SU-DHL-6 (cell line): ENCODE data around the gene MYL10.

Source experiments
- H2AFZ ChIP-seq: fragments of 200-600 bp; sonication (generic); 2 replicates; pipeline ENCODE4 v1.6.1; 2014; ENCODE audit warnings: low read depth, mild to moderate bottlenecking, moderate library complexity, mixed read lengths, antibody characterized with exemption, low read length; ENCODE audit not compliant: severe bottlenecking
- H3F3A ChIP-seq: fragments of 200-600 bp; shearing (Covaris generic); 2 replicates; pipeline ENCODE4 v1.6.0; 2016; ENCODE audit warnings: antibody characterized with exemption, mild to moderate bottlenecking; ENCODE audit not compliant: insufficient read depth
- H3K27ac ChIP-seq: fragments of 200-600 bp; sonication (generic); 2 replicates; pipeline ENCODE4 v1.5.1; 2016; ENCODE audit warnings: low read depth, mild to moderate bottlenecking, low read length, moderate library complexity, mixed read lengths
- H3K27me3 ChIP-seq: fragments of 200-600 bp; sonication (generic), shearing (Covaris generic); 2 replicates; pipeline ENCODE4 v1.6.0; 2014; ENCODE audit warnings: mild to moderate bottlenecking, low read length
- H3K36me3 ChIP-seq: fragments of 200-600 bp; sonication (generic); 2 replicates; pipeline ENCODE4 v1.6.1; 2014; ENCODE audit warnings: mild to moderate bottlenecking, low read length, mixed read lengths
- H3K4me2 ChIP-seq: fragments of 300-600, 200-600 bp; shearing (Covaris generic), sonication (generic); 2 replicates; pipeline ENCODE4 v1.6.0; 2014; ENCODE audit warnings: low read length, low read depth, mild to moderate bottlenecking; ENCODE audit not compliant: poor library complexity, severe bottlenecking
- H3K4me3 ChIP-seq: fragments of 200-600 bp; sonication (generic); 2 replicates; pipeline ENCODE4 v1.5.1; 2014; ENCODE audit warnings: antibody characterized with exemption, low read length, mild to moderate bottlenecking, mixed read lengths; ENCODE audit not compliant: insufficient read depth, poor library complexity, severe bottlenecking
- H3K79me2 ChIP-seq: fragments of 200-600 bp; sonication (generic); 2 replicates; pipeline ENCODE4 v1.6.1; 2014; ENCODE audit warnings: mild to moderate bottlenecking, low read length, moderate library complexity; ENCODE audit not compliant: insufficient read depth
- H3K9ac ChIP-seq: fragments of 200-600 bp; sonication (generic); 2 replicates; pipeline ENCODE4 v1.7.0; 2014; ENCODE audit warnings: mild to moderate bottlenecking, low read length
- H3K9me2 ChIP-seq: fragments of 200-600 bp; sonication (generic); replicated peaks from 2 replicates; pipeline ENCODE4 v1.6.1; 2014; ENCODE audit warnings: low read length; ENCODE audit not compliant: insufficient read depth
- H3K9me3 ChIP-seq: fragments of 200-600 bp; sonication (generic); 2 replicates; pipeline ENCODE4 v1.6.1; 2014; ENCODE audit warnings: low read length, mixed read lengths; ENCODE audit not compliant: insufficient read depth
- H4K20me1 ChIP-seq: fragments of 200-600 bp; sonication (generic); 2 replicates; pipeline ENCODE4 v1.6.1; 2014; ENCODE audit warnings: low read depth, mild to moderate bottlenecking, antibody characterized with exemption, low read length, moderate library complexity, mixed read lengths
- EZH2phosphoT487 ChIP-seq: fragments of 200-600 bp; sonication (generic), shearing (Covaris generic); conservative IDR thresholded peaks from 2 replicates; pipeline ENCODE4 v1.6.1; 2018; ENCODE audit warnings: mild to moderate bottlenecking, antibody characterized with exemption, low read length, moderate library complexity, mixed read lengths
- TF ChIP-seq, protein P1 (sequence below): fragments of 200-600 bp; sonication (generic); IDR thresholded peaks from one replicate; pipeline ENCODE4 v1.5.1; 2017; ENCODE audit warnings: antibody characterized with exemption, mild to moderate bottlenecking, low read length, moderate library complexity; ENCODE audit not compliant: insufficient read depth, poor library complexity, severe bottlenecking

The MYL10 gene

DNA sequence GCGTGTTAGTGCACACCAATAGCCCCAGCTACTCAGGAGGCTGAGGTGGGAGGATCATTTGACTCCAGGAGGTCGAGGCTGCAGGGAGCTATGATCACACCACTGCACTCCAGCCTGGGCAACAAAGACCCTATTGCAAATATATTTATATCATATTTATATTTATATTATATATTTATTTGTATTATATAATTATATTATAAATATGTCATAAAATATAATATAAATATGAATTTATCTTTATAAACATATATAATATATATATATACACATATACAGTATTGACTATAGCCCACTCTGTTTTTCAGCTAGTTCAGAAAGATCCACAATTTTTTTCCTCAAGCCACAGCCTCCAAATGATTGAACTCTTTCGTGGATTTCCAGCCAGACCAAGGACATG is 45.3 kb upstream of the MYL10 start:
- Histone ChIP-seq H3K9me2 (no peaks in the 10 kb centered on the region), H3F3A (no peaks in the 10 kb centered on the region), H2AFZ (no peak overlapping the region), H3K36me3 (no peaks in the 10 kb centered on the region), H3K27me3 (no peaks in the 10 kb centered on the region), H3K9me3 (no peaks in the 10 kb centered on the region), H3K9ac (no peak overlapping the region), H4K20me1 (no peaks in the 10 kb centered on the region), H3K27ac (no peak overlapping the region), H3K4me3 (no peak overlapping the region), H3K4me2 (no peak overlapping the region), H3K79me2 (no peaks in the 10 kb centered on the region)
- TF ChIP-seq EZH2phosphoT487 = no peak
- TF ChIP-seq, protein P1, sequence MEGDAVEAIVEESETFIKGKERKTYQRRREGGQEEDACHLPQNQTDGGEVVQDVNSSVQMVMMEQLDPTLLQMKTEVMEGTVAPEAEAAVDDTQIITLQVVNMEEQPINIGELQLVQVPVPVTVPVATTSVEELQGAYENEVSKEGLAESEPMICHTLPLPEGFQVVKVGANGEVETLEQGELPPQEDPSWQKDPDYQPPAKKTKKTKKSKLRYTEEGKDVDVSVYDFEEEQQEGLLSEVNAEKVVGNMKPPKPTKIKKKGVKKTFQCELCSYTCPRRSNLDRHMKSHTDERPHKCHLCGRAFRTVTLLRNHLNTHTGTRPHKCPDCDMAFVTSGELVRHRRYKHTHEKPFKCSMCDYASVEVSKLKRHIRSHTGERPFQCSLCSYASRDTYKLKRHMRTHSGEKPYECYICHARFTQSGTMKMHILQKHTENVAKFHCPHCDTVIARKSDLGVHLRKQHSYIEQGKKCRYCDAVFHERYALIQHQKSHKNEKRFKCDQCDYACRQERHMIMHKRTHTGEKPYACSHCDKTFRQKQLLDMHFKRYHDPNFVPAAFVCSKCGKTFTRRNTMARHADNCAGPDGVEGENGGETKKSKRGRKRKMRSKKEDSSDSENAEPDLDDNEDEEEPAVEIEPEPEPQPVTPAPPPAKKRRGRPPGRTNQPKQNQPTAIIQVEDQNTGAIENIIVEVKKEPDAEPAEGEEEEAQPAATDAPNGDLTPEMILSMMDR = no peak

DNA sequence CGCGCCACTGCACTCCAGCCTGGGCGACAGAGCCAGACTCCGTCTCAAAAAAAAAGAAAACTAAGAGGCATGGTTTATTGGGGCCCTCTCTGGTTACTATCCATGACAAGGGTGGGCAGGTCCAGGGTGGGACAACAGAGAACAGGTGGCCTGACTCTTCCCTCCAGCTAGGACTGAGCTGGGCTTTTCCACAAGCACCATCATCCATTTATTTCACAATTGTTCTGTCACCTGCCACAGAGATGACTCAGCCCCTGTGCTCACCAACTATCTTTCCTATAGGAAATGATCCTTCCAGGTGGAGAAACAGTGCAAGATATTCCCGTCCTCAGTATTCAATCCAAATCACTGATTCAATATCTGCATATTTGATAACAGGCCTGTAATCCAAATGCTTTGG is 44.9 kb upstream of the MYL10 start:
- H3K27ac ChIP-seq = no peak overlapping the region
- H3K9me2 ChIP-seq = no peaks in the 10 kb centered on the region
- H4K20me1 ChIP-seq = no peaks in the 10 kb centered on the region
- no peaks in the 10 kb centered on the region for H3K79me2 ChIP-seq
- no peaks in the 10 kb centered on the region for H3F3A ChIP-seq
- H3K27me3 ChIP-seq = no peaks in the 10 kb centered on the region
- TF ChIP-seq, protein P1 = no peak
- TF ChIP-seq EZH2phosphoT487 = no peak
- no peaks in the 10 kb centered on the region for H3K36me3 ChIP-seq
- H3K9ac ChIP-seq = no peak overlapping the region
- no peak overlapping the region for H3K4me2 ChIP-seq
- H3K9me3 ChIP-seq = no peaks in the 10 kb centered on the region
- H2AFZ ChIP-seq = no peak overlapping the region
- H3K4me3 ChIP-seq = no peak overlapping the region

DNA sequence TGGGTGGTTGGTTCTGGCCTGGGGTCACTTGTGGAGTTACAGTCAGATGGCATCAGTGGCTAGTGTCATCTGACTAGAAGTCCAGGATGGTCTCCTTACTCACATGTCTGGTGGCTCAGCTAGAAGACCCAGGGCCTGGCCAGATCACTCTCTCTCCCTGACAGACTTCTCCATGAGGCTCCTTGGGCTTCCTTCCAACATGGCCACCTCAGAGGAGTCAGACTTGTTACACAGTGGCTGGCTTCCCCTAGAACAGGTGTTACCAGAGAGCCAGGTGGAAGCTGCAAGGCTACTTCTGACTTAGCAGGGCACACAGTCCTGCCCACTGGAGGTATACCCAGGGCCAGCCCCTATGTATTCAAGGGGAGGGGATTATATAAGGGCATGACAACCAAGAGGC is 44.2 kb upstream of the MYL10 start:
- Histone ChIP-seq H3K9me2 (no peaks in the 10 kb centered on the region), H3K36me3 (no peaks in the 10 kb centered on the region), H3F3A (no peaks in the 10 kb centered on the region), H3K79me2 (no peaks in the 10 kb centered on the region), H3K4me2 (no peak overlapping the region), H3K27me3 (no peaks in the 10 kb centered on the region), H4K20me1 (no peaks in the 10 kb centered on the region), H3K27ac (no peak overlapping the region), H3K4me3 (no peak overlapping the region), H3K9ac (no peak overlapping the region), H2AFZ (no peak overlapping the region), H3K9me3 (no peaks in the 10 kb centered on the region)
- TF ChIP-seq, protein P1 = no peak
- no peak for TF ChIP-seq EZH2phosphoT487
